ENCODE results near the gene TMPRSS15.

Gene TMPRSS15

DNA sequence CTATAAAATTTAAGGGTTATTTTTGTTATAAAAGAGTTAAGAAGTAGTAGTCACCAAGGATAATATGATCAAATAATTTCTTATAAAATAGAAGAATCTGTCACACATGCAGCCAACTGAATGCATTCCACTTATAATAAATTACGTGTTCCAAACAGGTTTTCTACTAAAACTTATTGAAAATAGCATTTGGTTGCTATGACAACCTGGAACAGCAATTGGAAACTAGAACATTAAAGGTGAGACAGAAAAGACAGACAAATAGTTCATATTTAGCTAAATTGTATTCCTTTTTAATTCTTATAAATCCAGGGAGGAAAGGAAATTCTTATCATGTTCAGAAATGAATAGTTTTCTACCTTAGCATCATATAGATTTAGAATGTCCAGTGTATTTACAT is 168.0 kb downstream of the TMPRSS15 start:
- no peak for DNase-seq

DNA sequence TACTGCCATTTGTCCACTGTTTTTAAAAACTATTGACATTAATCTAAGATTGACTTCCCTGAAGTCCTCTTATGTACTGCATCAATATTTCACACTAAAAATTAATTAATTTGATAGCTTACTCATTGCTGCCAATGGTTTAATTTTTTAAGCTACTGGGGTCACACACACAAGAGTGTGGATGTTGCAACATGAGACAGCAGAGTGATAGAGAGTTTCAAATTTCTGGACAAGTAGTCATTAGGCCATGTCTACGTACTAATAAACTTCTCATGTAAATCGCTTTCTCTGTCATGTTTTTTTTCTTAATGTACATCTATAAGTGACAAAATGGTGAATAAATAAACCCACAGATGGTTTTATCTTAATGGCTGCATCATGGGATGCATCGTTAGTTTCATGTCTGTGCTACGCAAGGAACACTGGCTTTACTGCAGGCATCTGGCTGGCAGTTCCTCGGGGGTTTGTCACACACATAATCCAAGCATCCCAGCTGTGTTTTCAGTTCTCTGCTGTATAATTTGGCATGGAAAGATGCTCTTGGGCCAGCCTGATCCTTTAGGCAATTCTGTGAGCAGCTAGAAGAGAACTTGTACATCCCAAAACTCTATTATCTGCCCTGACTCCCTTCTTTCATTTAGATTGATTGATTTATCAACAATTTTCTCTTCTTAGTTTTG is 175.4 kb downstream of the TMPRSS15 start:
- DNase-seq: no peak

DNA sequence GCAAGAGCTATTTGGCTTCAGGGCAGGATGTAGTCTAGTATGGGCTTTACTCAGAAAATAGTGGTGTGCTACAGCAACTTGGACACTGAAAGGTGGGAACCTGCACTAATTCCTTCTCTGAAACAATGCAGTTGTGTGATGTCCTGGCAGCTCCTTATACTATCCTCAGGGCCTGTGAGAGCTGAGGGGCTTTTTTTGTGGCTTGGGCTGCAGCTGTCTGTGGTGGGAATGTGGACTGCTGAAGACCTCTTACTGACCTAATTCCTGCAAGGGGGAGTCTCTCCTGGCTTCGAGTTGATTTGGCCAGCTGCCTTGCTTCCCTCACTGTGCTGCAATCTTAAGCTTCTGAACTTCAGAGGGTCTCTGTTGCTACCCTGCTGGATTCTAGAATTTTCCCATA is 181.2 kb downstream of the TMPRSS15 start:
- DNase-seq: no peak

DNA sequence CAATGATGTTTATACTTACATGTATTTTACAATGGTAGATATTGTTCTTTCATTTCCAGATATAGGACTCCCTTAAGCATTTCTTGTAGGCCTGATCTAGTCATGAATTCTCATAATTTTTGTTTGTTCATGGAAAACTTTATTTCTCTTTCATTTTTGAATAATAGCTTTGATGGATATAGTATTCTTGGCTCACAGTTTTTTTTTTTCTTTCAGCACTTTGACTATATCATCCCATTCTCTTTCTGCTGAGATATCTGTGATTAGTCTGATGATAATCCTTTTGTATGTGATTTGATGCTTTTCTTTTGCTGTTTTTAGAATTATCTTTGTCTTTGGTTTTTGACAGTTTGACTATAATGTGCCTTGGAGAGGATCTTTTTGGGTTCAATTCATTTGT is 183.1 kb downstream of the TMPRSS15 start:
- DNase-seq: no peak
